NCI-H1092 treated with DMSO at 0.1 percent for 48 hours (cell line): ENCODE data around the gene TRIM66.
"Not testable (repeated sequence)": the region's sequence is repeated elsewhere in the genome, so short reads cannot be mapped to it uniquely, and the experiment has no call there.

Source experiments
- DNase-seq: peaks from one replicate; lab custom pipeline; 2025; lab: John Stamatoyannopoulos, UW

TRIM66 gene

GRCh38 chr11:8690374-8691342, 8.2 kb upstream of the TRIM66 start:
- no peak for DNase-seq

- DNase-seq, result no peak
These were observed 7.3 kb upstream of the TRIM66 start for GRCh38 chr11:8689726-8690255.

- peak; percentile 97 for DNase-seq
These were observed 6.2 kb upstream of the TRIM66 start for GRCh38 chr11:8688414-8689362.

GRCh38 chr11:8686325-8686724, 3.9 kb upstream of the TRIM66 start:
- DNase-seq, result no peak

- no peak for DNase-seq
These were observed 3.4 kb upstream of the TRIM66 start for GRCh38 chr11:8685820-8686219.

GRCh38 chr11:8685306-8685705, 2.8 kb upstream of the TRIM66 start:
- no peak for DNase-seq

- no peak for DNase-seq
These were observed 2.3 kb upstream of the TRIM66 start for GRCh38 chr11:8684600-8685290.

- no peak for DNase-seq
These were observed 796 bp upstream of the TRIM66 start for GRCh38 chr11:8683115-8683807.

- no peak for DNase-seq
These were observed 595 bp downstream of the TRIM66 start for GRCh38 chr11:8681837-8682302.

- no peak for DNase-seq
These were observed 3.5 kb downstream of the TRIM66 start for GRCh38 chr11:8679006-8679405.

- no peak for DNase-seq
These were observed 6.0 kb downstream of the TRIM66 start for GRCh38 chr11:8676458-8676857.

- no peak for DNase-seq
These were observed 7.6 kb downstream of the TRIM66 start for GRCh38 chr11:8674859-8675258.

GRCh38 chr11:8672346-8672745, 10.1 kb downstream of the TRIM66 start:
- no peak for DNase-seq

- peak; percentile 55 for DNase-seq
These were observed 10.8 kb downstream of the TRIM66 start for GRCh38 chr11:8671651-8672062.

- DNase-seq, result peak; percentile 23
These were observed 11.3 kb downstream of the TRIM66 start for GRCh38 chr11:8671193-8671612.

GRCh38 chr11:8670081-8670480, 12.4 kb downstream of the TRIM66 start:
- not testable (repeated sequence) for DNase-seq

GRCh38 chr11:8665222-8665621, 17.2 kb downstream of the TRIM66 start:
- DNase-seq, result no peak

GRCh38 chr11:8661001-8661795, 21.3 kb downstream of the TRIM66 start:
- DNase-seq, result no peak

- DNase-seq, result no peak
These were observed 24.0 kb downstream of the TRIM66 start for GRCh38 chr11:8658321-8659057.
